HepG2 (cell line): ENCODE data around the gene TMEM235. TPM values are rescaled to one million over a fixed set of nuclear protein-coding genes. Genes with fewer than 3 reads are reported as not detected.

Source experiments
- CENPT ChIP-seq: sonication (generic); formaldehyde crosslinking; IDR thresholded peaks from 2 replicates; pipeline ENCODE4 v1.8.0; 2022; ENCODE audit warnings: low read depth, mild to moderate bottlenecking, moderate library complexity, missing genetic modification reagents
- FOXA1 ChIP-seq, 2 experiments: fragments of 450-650 bp in 1 of 2; sonication (generic) in 1 of 2; formaldehyde crosslinking in 1 of 2; IDR thresholded peaks; 2 replicates each; pipeline versions ENCODE4 v1.4.0 to v1.6.1; 2016 to 2020; ENCODE audit warnings: missing genetic modification reagents in 1 of 2
- JARID2 ChIP-seq: sonication (generic); formaldehyde crosslinking; IDR thresholded peaks from 2 replicates; pipeline ENCODE4 v1.8.1; 2023; ENCODE audit warnings: missing genetic modification reagents, inconsistent platforms; ENCODE audit not compliant: insufficient replicate concordance
- MTF1 ChIP-seq: sonication (generic); formaldehyde crosslinking; IDR thresholded peaks from 2 replicates; pipeline ENCODE4 v1.5.0; 2020; ENCODE audit warnings: missing genetic modification reagents
- MYNN ChIP-seq: sonication (generic); formaldehyde crosslinking; IDR thresholded peaks from 2 replicates; pipeline ENCODE4 v1.4.0; 2020; ENCODE audit warnings: mild to moderate bottlenecking, low read depth, missing genetic modification reagents
- PRDM15 ChIP-seq: sonication (generic); formaldehyde crosslinking; IDR thresholded peaks from 2 replicates; pipeline ENCODE4 v1.4.0; 2020; ENCODE audit warnings: missing genetic modification reagents
- RBAK ChIP-seq: sonication (generic); formaldehyde crosslinking; IDR thresholded peaks from 2 replicates; pipeline ENCODE4 v1.5.1; 2020; ENCODE audit warnings: mild to moderate bottlenecking, missing genetic modification reagents
- REL ChIP-seq: sonication (generic); formaldehyde crosslinking; conservative IDR thresholded peaks from 2 replicates; pipeline ENCODE4 v1.8.0; 2022; ENCODE audit warnings: mild to moderate bottlenecking, missing genetic modification reagents, moderate library complexity
- RERE ChIP-seq: IDR thresholded peaks from 2 replicates; pipeline ENCODE4 v1.6.1; 2016; ENCODE audit warnings: low read depth, missing genetic modification reagents, missing compliant biosample characterization
- SRSF4 ChIP-seq: fragments of 200-400 bp; formaldehyde crosslinking; IDR thresholded peaks from one replicate; pipeline ENCODE4 v1.6.1; 2018; ENCODE audit warnings: mild to moderate bottlenecking, low read depth, low read length, moderate library complexity; ENCODE audit not compliant: poor library complexity, severe bottlenecking
- TP53 ChIP-seq: sonication (generic); formaldehyde crosslinking; conservative IDR thresholded peaks from 2 replicates; pipeline ENCODE4 v1.4.0; 2020; ENCODE audit warnings: missing genetic modification reagents
- TRAFD1 ChIP-seq: sonication (generic); formaldehyde crosslinking; IDR thresholded peaks from 2 replicates; pipeline ENCODE4 v1.5.1; 2020; ENCODE audit warnings: missing genetic modification reagents, mild to moderate bottlenecking, borderline replicate concordance
- ZBTB20 ChIP-seq: sonication (generic); formaldehyde crosslinking; IDR thresholded peaks from 2 replicates; pipeline ENCODE4 v1.8.1; 2023; ENCODE audit warnings: missing genetic modification reagents, low read depth, mild to moderate bottlenecking, borderline replicate concordance
- ZBTB21 ChIP-seq: sonication (generic); formaldehyde crosslinking; IDR thresholded peaks from 2 replicates; pipeline ENCODE4 v1.4.0; 2020; ENCODE audit warnings: missing genetic modification reagents
- ZFP36 ChIP-seq: fragments of 150-350 bp; IDR thresholded peaks from 2 replicates; pipeline ENCODE4 v1.6.1; 2018; ENCODE audit warnings: borderline replicate concordance, low read length, low read depth; ENCODE audit not compliant: partially characterized antibody
- ZNF441 ChIP-seq: sonication (generic); formaldehyde crosslinking; IDR thresholded peaks from 2 replicates; pipeline ENCODE4 v1.7.0; 2021; ENCODE audit warnings: missing genetic modification reagents, borderline replicate concordance
- polyA plus RNA-seq, 8 experiments: library from polyadenylated mRNA; depleted of rRNA in 3 of 8; stranded (reverse) in 7 of 8; unstranded in 1 of 8; fragments of >200 nt; fragmentation: Illumina TruSeq in 4 of 8; extraction: Trizol in 4 of 8; gene quantifications; 2 replicates each; pipeline versions ENCODE4 v1.2.1 to v1.2.3, GENCODE V29; 2011 to 2016; ENCODE audit warnings: low read depth in 4 of 8, missing spikeins in 1 of 8, mixed read lengths in 1 of 8; ENCODE audit not compliant: insufficient read depth in 1 of 8
- total RNA-seq, 5 experiments: library from RNA; depleted of rRNA; stranded (reverse); fragments of >200 nt; fragmentation: Illumina TruSeq; extraction: Trizol; gene quantifications; 2 replicates each; pipeline ENCODE4 v1.2.3, GENCODE V29; 2016; ENCODE audit warnings: low read depth in 1 of 5

Gene TMEM235
- total and polyA plus RNA-seq, 2 of the 13 experiments (the other 11 are each of a cell fraction or from before 2014, with no cell fraction given), result not detected

- no peak for TF ChIP-seq RERE (CRISPR knock-in tag)
- TF ChIP-seq ZBTB20, result peak; percentile 56; the same call in 1 of the 2 replicates
- no peak for TF ChIP-seq MTF1 (CRISPR knock-in tag)
- no peak for TF ChIP-seq RBAK (CRISPR knock-in tag)
- 0 out of 2 replicates have a peak, but pooled peaks have one; percentile 12 for TF ChIP-seq ZNF441 (CRISPR knock-in tag)
- no peak for TF ChIP-seq ZFP36
- no peak for TF ChIP-seq TP53 (CRISPR knock-in tag)
- no peak for TF ChIP-seq PRDM15 (CRISPR knock-in tag)
- TF ChIP-seq CENPT (CRISPR knock-in tag), result no peak
- TF ChIP-seq JARID2 (CRISPR knock-in tag), result no peak
- no peak for TF ChIP-seq REL (CRISPR knock-in tag)
- TF ChIP-seq FOXA1 (IDR thresholded peaks at IDR 0.05), result no peak
- TF ChIP-seq FOXA1 (CRISPR knock-in tag; IDR thresholded peaks at IDR 0.05), result no peak
- no peak for TF ChIP-seq TRAFD1 (CRISPR knock-in tag)
- peak; percentile 92; the same call in 1 of the 2 replicates for TF ChIP-seq MYNN (CRISPR knock-in tag)
- TF ChIP-seq SRSF4, result no peak
- TF ChIP-seq ZBTB21 (CRISPR knock-in tag), result 0 out of 2 replicates have a peak, but pooled peaks have one; percentile 28
These were observed 19.7 kb downstream of the TMEM235 start (continued) for GRCh38 chr17:78250891-78251772.
